Bronchial epithelial cell (primary cell): ENCODE measurements around the gene HAP1. TPM values are rescaled to one million over a fixed set of nuclear protein-coding genes. Genes with fewer than 3 reads are reported as not detected.

Experiments
- DNase-seq: peaks from one replicate; pipeline ENCODE4 v3.0.0-alpha.2; 2010; ENCODE audit warnings: low read depth
- FAIRE-seq: peaks from 2 replicates; lab custom pipeline; 2011; peaks lifted over from hg19 to GRCh38; lab: Jason Lieb, UNC
- H3K27me3 ChIP-seq: 2 replicates; pipeline ENCODE4 v1.5.1; 2011; ENCODE audit warnings: low read length; ENCODE audit not compliant: control insufficient read depth, insufficient read depth
- H3K36me3 ChIP-seq: 2 replicates; pipeline ENCODE4 v1.5.1; 2011; ENCODE audit warnings: low read length; ENCODE audit not compliant: control insufficient read depth, insufficient read depth
- H3K4me3 ChIP-seq: 2 replicates; pipeline ENCODE4 v1.5.1; 2011; ENCODE audit warnings: mild to moderate bottlenecking, low read depth, low read length, control low read depth
- CTCF ChIP-seq: IDR thresholded peaks from 2 replicates; pipeline ENCODE4 v1.5.1; 2011; ENCODE audit warnings: mild to moderate bottlenecking, moderate library complexity, low read length, control low read depth, inconsistent platforms; ENCODE audit not compliant: insufficient read depth, severe bottlenecking
- total RNA-seq: library from RNA; depleted of rRNA; stranded (reverse); fragments of >200 nt; gene quantifications from 2 replicates; pipeline ENCODE4 v1.2.1, GENCODE V29; 2014

The HAP1 gene
- total RNA-seq, 1 donor from 2014 or later = 2.6 TPM

DNA sequence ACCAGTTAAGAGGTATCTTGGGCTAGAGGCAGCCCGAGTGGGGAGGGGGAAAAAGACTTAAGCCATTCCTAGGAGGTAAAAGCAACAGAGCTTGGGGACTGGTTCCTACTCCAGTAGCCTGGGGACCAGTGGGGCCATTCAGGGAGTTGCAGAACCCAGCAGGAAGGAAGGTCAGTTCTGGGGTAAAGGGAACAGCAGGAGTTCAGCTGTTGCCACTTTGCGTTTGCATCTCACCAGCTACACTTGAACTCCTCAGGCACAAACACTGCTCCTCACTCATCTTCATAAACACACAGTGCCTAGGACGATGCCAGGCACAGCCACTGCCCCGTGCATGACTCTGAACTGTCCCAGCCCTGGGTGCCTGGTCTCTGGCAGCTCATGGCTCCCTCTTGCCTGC, 4.0 kb downstream of the HAP1 start:
- Histone ChIP-seq H3K36me3 (no peaks in the 10 kb centered on the region), H3K4me3 (no peak overlapping the region), H3K27me3 (peaks cover 10% of the 10 kb centered on the region)
- DNase-seq = no peak
- no peak for TF ChIP-seq CTCF
- FAIRE-seq = no peak

DNA sequence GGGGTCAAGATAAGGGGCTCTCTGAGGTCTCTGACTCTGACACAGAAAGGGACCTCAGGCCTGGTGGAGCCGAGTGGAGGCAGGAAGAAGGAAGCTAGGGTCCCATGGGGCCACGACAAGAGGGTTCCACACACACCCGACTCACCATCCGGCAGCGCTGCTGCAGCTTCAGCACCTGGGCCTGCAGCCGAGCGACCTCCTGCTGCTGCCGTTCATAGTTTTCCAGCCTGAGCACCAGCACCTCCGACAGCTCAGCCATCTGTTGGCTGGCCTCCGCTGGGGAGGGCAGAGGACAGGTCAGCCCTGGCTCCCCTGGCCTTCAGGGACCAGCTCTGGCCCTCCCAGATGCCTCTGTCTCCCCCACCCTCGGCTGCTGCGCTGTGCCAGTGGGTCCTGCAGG, 6.4 kb downstream of the HAP1 start:
- peaks cover 1% of the 10 kb centered on the region for H3K27me3 ChIP-seq

GRCh38 chr17:41725134-41725533, 9.3 kb downstream of the HAP1 start:
- no peak overlapping the region for H3K4me3 ChIP-seq
- no peak for TF ChIP-seq CTCF
- DNase-seq (no peak), FAIRE-seq (no peak)
- no peaks in the 10 kb centered on the region for H3K27me3 ChIP-seq
- no peaks in the 10 kb centered on the region for H3K36me3 ChIP-seq

More for the DNA sequence above, 6.4 kb downstream of the HAP1 start:
- FAIRE-seq (no peak), DNase-seq (no peak)
- no peak overlapping the region for H3K4me3 ChIP-seq
- TF ChIP-seq CTCF = no peak
- no peaks in the 10 kb centered on the region for H3K36me3 ChIP-seq

DNA sequence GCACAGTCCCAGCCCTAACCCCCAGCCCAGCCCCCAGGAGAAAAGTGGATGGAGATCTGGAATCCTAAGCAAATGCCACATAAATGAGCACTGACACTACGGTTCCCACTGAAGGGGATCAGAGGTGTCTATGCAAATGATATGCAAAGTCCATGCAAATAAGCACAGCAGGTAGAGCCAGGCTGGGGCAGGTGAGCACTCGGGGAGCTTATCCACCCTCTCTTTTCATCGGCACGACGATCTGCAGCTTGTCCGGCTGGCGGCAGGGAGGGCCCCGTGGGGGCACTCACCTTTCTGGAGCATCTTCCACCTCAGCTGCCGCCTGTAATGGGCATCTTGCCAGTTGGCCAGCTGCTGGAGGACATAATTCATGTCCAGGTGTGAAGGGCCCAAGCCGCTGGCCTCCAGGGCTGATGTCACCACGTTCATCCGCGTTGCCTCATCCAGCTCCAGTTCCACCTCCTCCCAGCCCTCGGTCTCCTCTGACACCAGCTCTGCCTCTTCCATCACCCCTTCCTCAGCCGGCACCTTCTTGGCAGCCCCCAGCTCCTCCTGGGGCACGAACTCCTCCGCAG, 9.9 kb downstream of the HAP1 start:
- H3K4me3 ChIP-seq = no peak overlapping the region
- H3K36me3 ChIP-seq = no peaks in the 10 kb centered on the region
- no peak for TF ChIP-seq CTCF
- H3K27me3 ChIP-seq = no peaks in the 10 kb centered on the region
- DNase-seq (no peak), FAIRE-seq (peak; percentile 32)

- peak; percentile 68 for FAIRE-seq
- no peak for DNase-seq
- H3K4me3 ChIP-seq = no peak overlapping the region
- no peaks in the 10 kb centered on the region for H3K27me3 ChIP-seq
- no peaks in the 10 kb centered on the region for H3K36me3 ChIP-seq
- TF ChIP-seq CTCF = no peak
These were observed 10.5 kb downstream of the HAP1 start for GRCh38 chr17:41723801-41724475.

- no peak for TF ChIP-seq CTCF
- DNase-seq = no peak
- no peak for FAIRE-seq
- Histone ChIP-seq H3K27me3 (no peaks in the 10 kb centered on the region), H3K4me3 (no peak overlapping the region), H3K36me3 (no peaks in the 10 kb centered on the region)
These were observed 12.2 kb downstream of the HAP1 start for GRCh38 chr17:41722231-41722630.
